Spleen (tissue), 11 donors: Measurements from ENCODE around the gene ATL2. TPM values are rescaled to one million over a fixed set of nuclear protein-coding genes. Genes with fewer than 3 reads are reported as not detected.

Experiments used
- DNase-seq: peaks from one replicate; pipeline ENCODE4 v3.0.0-alpha.2; 2020
- H3K27ac ChIP-seq, 8 donors: fragments of 200-600 bp; sonication (generic) in 7 of 8; 1 replicate in 4 of 8; 2 replicates in 4 of 8; pipeline versions ENCODE4 v1.5.0 to v1.8.0; 2016 to 2021; ENCODE audit warnings: inconsistent platforms in 4 of 8, mild to moderate bottlenecking in 4 of 8, moderate library complexity in 1 of 8
- H3K27me3 ChIP-seq, 7 donors: fragments of 200-600 bp; sonication (generic) in 6 of 7; replicated peaks in 1 of 7; 1 replicate in 4 of 7; 2 replicates in 3 of 7; pipeline versions ENCODE4 v1.5.0 to v1.8.0; 2016 to 2021; ENCODE audit warnings: inconsistent platforms in 3 of 7, mild to moderate bottlenecking in 1 of 7
- H3K36me3 ChIP-seq, 6 donors: fragments of 200-600 bp; sonication (generic) in 5 of 6; 1 replicate in 4 of 6; 2 replicates in 2 of 6; pipeline versions ENCODE4 v1.5.0 to v1.8.0; 2016 to 2021; ENCODE audit warnings: inconsistent platforms in 2 of 6
- H3K4me1 ChIP-seq, 6 donors: fragments of 200-600 bp; sonication (generic) in 5 of 6; 1 replicate in 3 of 6; 2 replicates in 3 of 6; pipeline versions ENCODE4 v1.5.0 to v1.8.0; 2016 to 2021; ENCODE audit warnings: inconsistent platforms in 3 of 6
- H3K4me3 ChIP-seq, 8 donors: fragments of 200-600 bp; sonication (generic) in 7 of 8; 1 replicate in 4 of 8; 2 replicates in 4 of 8; pipeline versions ENCODE4 v1.5.0 to v1.8.0; 2016 to 2021; ENCODE audit warnings: inconsistent platforms in 4 of 8, mild to moderate bottlenecking in 4 of 8, moderate library complexity in 2 of 8
- H3K9me3 ChIP-seq, 8 donors: fragments of 200-600 bp; sonication (generic) in 7 of 8; 1 replicate in 4 of 8; 2 replicates in 4 of 8; pipeline versions ENCODE4 v1.5.0 to v1.8.0; 2016 to 2021; ENCODE audit warnings: inconsistent platforms in 4 of 8
- POLR2A ChIP-seq, 3 donors: fragments of 450-650 bp; IDR thresholded peaks; one replicate each; pipeline ENCODE4 v1.5.1; 2017; ENCODE audit warnings: antibody characterized with exemption in 3 of 3, mild to moderate bottlenecking in 1 of 3
- POLR2AphosphoS5 ChIP-seq, 3 donors: sonication (generic); formaldehyde crosslinking; IDR thresholded peaks; one replicate each; pipeline ENCODE4 v1.5.1; 2017; ENCODE audit warnings: antibody characterized with exemption in 3 of 3
- WGBS, 5 donors: extraction: QIAGEN DNeasy Blood & Tissue Kit in 3 of 5; methylation state at CpG; one replicate each; pipeline versions ENCODE4 v1.1.5 to v1.1.7; 2013 to 2018; 5-methylcytosine and 5-hydroxymethylcytosine counted together
- intact Hi-C: fragments of 100-400 bp; cut with DNase I; formaldehyde crosslinking; loops from one replicate; pipeline ENCODE4 v1.15.0; 2023; ENCODE audit warnings: low total_unique reads
- polyA plus RNA-seq, 3 donors: library from polyadenylated mRNA; stranded (reverse); fragments of 200-250 nt; gene quantifications; one replicate each; pipeline ENCODE4 v1.2.1, GENCODE V29; 2013
- total RNA-seq, 7 donors: library from RNA; depleted of rRNA in 3 of 7; stranded (reverse); fragments of >200 nt in 3 of 7; fragmentation: NEBNext Ultra II Directional in 4 of 7; extraction: Animal tissue kit (Norgen Biotek cat#: 25700) in 4 of 7; gene quantifications; one replicate each; pipeline versions ENCODE4 v1.1.0 to v1.2.1, GENCODE V29; 2016 to 2021
- TF ChIP-seq, protein P1 (sequence below), 11 experiments: fragments of 200-600 bp in 7 of 11; fragments of 450-650 bp in 4 of 11; sonication (generic) in 4 of 11; IDR thresholded peaks in 8 of 11; conservative IDR thresholded peaks in 3 of 11; 1 replicate in 7 of 11; 2 replicates in 4 of 11; pipeline versions ENCODE4 v1.4.0 to v1.8.0; 2016 to 2021; ENCODE audit warnings: antibody characterized with exemption in 11 of 11, inconsistent platforms in 4 of 11, mild to moderate bottlenecking in 1 of 11
- donor health status: healthy with polysubstance abuse.
- donor health status: DM: no; HTN: no; CAD: no; lungs with moderate emphysema.
- donor health status: DM: no; HTN: no; CAD: no.
- donor health status: Bipolar disorder and iron deficiency.
- donor health status: healthy.
- donor health status: DM: no; HTN: no; CAD: no.
- donor health status: DM: yes; HTN: yes; CAD: no.

ATL2 gene
- total and polyA plus RNA-seq, 10 donors = 17.5 to 100 (median 64.2) TPM

DNA sequence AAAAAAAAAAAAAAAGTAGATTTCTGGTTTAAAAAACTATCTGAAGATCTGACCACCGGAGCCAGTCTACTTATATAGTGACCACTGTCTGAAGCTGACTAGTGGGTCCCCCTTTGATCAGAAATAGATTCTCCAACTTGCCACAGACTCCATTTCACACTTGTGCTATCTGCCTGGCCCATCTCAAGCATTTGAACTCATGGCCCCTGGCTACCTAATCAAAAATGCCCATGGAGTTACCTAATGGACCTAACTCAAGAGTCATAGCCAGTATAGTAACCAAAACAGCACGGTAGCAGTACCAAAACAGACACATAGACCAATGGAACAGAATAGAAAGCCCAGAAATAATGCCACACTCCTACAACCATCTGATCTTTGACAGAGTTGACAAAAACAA is 17.0 kb upstream of the ATL2 start:
- no peaks in the 10 kb centered on the region for H3K36me3 ChIP-seq
- WGBS, 5 donors = 92 to 96% (median 95%) methylated on average over 2 of the region's 2 CpGs
- H3K9me3 ChIP-seq = no peaks in the 10 kb centered on the region

GRCh38 chr2:38390947-38391346 is 13.9 kb upstream of the ATL2 start:
- no peaks in the 10 kb centered on the region for H3K9me3 ChIP-seq
- no peak for DNase-seq
- 84 to 89% (median 87%) methylated on average over 3 of the region's 3 CpGs for WGBS, 5 donors
- intact Hi-C loops = no loop called here
- H3K27me3 ChIP-seq = peaks cover 0 to 4% (median 0%) of the 10 kb centered on the region in 7 donors
- no peak overlapping the region for H3K4me3 ChIP-seq
- no peaks in the 10 kb centered on the region for H3K36me3 ChIP-seq
- peaks cover 0 to 8% (median 2%) of the 10 kb centered on the region in 6 donors for H3K4me1 ChIP-seq
- TF ChIP-seq POLR2AphosphoS5 (IDR thresholded peaks at IDR 0.05) (no peak), POLR2A (IDR thresholded peaks at IDR 0.05) (no peak)
- TF ChIP-seq, protein P1, sequence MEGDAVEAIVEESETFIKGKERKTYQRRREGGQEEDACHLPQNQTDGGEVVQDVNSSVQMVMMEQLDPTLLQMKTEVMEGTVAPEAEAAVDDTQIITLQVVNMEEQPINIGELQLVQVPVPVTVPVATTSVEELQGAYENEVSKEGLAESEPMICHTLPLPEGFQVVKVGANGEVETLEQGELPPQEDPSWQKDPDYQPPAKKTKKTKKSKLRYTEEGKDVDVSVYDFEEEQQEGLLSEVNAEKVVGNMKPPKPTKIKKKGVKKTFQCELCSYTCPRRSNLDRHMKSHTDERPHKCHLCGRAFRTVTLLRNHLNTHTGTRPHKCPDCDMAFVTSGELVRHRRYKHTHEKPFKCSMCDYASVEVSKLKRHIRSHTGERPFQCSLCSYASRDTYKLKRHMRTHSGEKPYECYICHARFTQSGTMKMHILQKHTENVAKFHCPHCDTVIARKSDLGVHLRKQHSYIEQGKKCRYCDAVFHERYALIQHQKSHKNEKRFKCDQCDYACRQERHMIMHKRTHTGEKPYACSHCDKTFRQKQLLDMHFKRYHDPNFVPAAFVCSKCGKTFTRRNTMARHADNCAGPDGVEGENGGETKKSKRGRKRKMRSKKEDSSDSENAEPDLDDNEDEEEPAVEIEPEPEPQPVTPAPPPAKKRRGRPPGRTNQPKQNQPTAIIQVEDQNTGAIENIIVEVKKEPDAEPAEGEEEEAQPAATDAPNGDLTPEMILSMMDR (IDR thresholded peaks at IDR 0.05 in 8 of 11, conservative IDR thresholded peaks at IDR 0.05 in 3 of 11) = no peak
- H3K27ac ChIP-seq = no peak overlapping the region

More for the DNA sequence above, 17.0 kb upstream of the ATL2 start:
- Histone ChIP-seq H3K4me1 (peaks cover 0 to 2% (median 0%) of the 10 kb centered on the region in 6 donors), H3K27me3 (no peaks in the 10 kb centered on the region), H3K27ac (no peak overlapping the region), H3K4me3 (no peak overlapping the region)
- intact Hi-C loops = no loop called here
- TF ChIP-seq POLR2AphosphoS5 (IDR thresholded peaks at IDR 0.05) (no peak), POLR2A (IDR thresholded peaks at IDR 0.05) (no peak)
- TF ChIP-seq, protein P1 (IDR thresholded peaks at IDR 0.05 in 8 of 11, conservative IDR thresholded peaks at IDR 0.05 in 3 of 11) = no peak
- DNase-seq = no peak

DNA sequence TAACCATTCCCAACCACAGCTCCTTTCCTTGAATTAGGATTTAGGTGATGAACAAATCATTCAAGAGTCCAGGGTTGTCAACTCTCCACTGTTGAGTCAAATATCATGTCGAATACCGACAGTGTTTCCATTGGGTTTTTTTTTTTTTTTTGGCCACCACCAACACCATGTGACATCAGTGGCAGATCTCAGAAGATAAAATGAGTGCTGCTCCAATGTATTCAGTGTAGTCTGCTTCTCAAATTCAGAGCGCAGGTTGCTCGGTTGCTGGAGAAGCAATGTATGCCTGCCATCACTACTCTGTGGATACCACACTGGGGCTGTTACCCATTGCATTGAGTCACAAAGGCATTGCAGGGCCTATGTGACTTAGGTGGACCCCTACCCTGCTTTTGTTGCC is 10.8 kb upstream of the ATL2 start:
- Histone ChIP-seq H3K36me3 (no peaks in the 10 kb centered on the region), H3K9me3 (no peaks in the 10 kb centered on the region), H3K27ac (no peak overlapping the region), H3K27me3 (peaks cover 0 to 4% (median 0%) of the 10 kb centered on the region in 7 donors), H3K4me3 (no peak overlapping the region), H3K4me1 (peaks cover 0 to 8% (median 2%) of the 10 kb centered on the region in 6 donors)
- intact Hi-C loops = no loop called here
- TF ChIP-seq POLR2AphosphoS5 (IDR thresholded peaks at IDR 0.05) (no peak), POLR2A (IDR thresholded peaks at IDR 0.05) (no peak)
- TF ChIP-seq, protein P1 (IDR thresholded peaks at IDR 0.05 in 8 of 11, conservative IDR thresholded peaks at IDR 0.05 in 3 of 11) = no peak
- 79 to 92% (median 86%) methylated on average over 4 of the region's 4 CpGs for WGBS, 5 donors
- DNase-seq = no peak

- Histone ChIP-seq H3K27me3 (peaks cover 0 to 4% (median 0%) of the 10 kb centered on the region in 7 donors), H3K27ac (no peak overlapping the region), H3K4me1 (peaks cover 0 to 8% (median 2%) of the 10 kb centered on the region in 6 donors), H3K36me3 (no peaks in the 10 kb centered on the region), H3K9me3 (no peaks in the 10 kb centered on the region), H3K4me3 (no peak overlapping the region)
- TF ChIP-seq POLR2AphosphoS5 (IDR thresholded peaks at IDR 0.05) (no peak), POLR2A (IDR thresholded peaks at IDR 0.05) (no peak)
- TF ChIP-seq, protein P1 (IDR thresholded peaks at IDR 0.05 in 8 of 11, conservative IDR thresholded peaks at IDR 0.05 in 3 of 11) = no peak
- no peak for DNase-seq
- 72 to 82% (median 79%) methylated on average over 7 of the region's 7 CpGs for WGBS, 5 donors
- intact Hi-C loops = no loop called here
Measured at GRCh38 chr2:38386821-38387220, 9.7 kb upstream of the ATL2 start.
